Fibroblast of lung (primary cell): ENCODE results near the gene ITGA5.

ENCODE experiments used
- EZH2 ChIP-seq: IDR thresholded peaks from 2 replicates; pipeline ENCODE4 v1.5.1; 2012; ENCODE audit warnings: low read length, control low read depth, mild to moderate bottlenecking; ENCODE audit errors: missing control alignments
- TF ChIP-seq, protein P1 (sequence below), 2 donors: IDR thresholded peaks in 1 of 2; conservative IDR thresholded peaks in 1 of 2; 1 replicate in 1 of 2; 2 replicates in 1 of 2; pipeline ENCODE4 v1.5.1; 2011 to 2012; ENCODE audit warnings: low read length in 2 of 2, control low read depth in 1 of 2, inconsistent platforms in 1 of 2, low read depth in 1 of 2, mild to moderate bottlenecking in 1 of 2

DNA sequence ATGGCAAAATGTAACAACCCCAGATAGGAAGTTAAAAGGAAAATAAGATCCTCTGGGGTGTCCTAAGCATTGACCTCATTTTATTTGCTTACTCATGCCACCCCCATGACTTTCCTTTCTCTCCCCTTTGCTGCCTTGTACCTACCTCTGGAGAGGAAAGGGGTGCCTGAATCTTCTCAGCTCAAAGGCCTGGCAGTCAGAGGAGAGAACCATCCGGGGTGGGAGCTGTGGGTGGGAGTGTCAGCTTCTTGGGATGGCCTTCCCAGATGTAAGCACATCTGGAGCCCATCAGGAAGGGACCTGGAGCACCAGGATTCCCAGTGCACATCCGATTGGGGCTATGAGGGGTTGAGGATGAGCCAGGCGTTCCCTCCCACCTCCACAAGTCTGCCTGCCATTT is 5.2 kb upstream of the ITGA5 start:
- no peak for TF ChIP-seq EZH2
- TF ChIP-seq, protein P1, sequence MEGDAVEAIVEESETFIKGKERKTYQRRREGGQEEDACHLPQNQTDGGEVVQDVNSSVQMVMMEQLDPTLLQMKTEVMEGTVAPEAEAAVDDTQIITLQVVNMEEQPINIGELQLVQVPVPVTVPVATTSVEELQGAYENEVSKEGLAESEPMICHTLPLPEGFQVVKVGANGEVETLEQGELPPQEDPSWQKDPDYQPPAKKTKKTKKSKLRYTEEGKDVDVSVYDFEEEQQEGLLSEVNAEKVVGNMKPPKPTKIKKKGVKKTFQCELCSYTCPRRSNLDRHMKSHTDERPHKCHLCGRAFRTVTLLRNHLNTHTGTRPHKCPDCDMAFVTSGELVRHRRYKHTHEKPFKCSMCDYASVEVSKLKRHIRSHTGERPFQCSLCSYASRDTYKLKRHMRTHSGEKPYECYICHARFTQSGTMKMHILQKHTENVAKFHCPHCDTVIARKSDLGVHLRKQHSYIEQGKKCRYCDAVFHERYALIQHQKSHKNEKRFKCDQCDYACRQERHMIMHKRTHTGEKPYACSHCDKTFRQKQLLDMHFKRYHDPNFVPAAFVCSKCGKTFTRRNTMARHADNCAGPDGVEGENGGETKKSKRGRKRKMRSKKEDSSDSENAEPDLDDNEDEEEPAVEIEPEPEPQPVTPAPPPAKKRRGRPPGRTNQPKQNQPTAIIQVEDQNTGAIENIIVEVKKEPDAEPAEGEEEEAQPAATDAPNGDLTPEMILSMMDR (conservative IDR thresholded peaks at IDR 0.05 in 1 of 2, IDR thresholded peaks at IDR 0.05 in 1 of 2; ENCODE audit: low read depth in 1 of 2, low read length in 2 of 2), result no peak
